Endothelial cell of umbilical vein (primary cell): ENCODE results near the gene EVI2B. TPM values are rescaled to one million over a fixed set of nuclear protein-coding genes. Genes with fewer than 3 reads are reported as not detected.

ENCODE experiments used
- BruUV-seq: library from RNA; stranded (reverse); fragments of 400-500 nt; replicated peaks from 2 replicates; lab custom pipeline; 2021; lab: Mats Ljungman, UMichigan
- CTCF ChIA-PET: fragments of 300-600, 350-600 bp; sonication (Branson Sonifier 250); formaldehyde crosslinking; loops from one replicate; lab custom pipeline; 2021; ENCODE audit warnings: antibody characterized with exemption, inconsistent platforms; lab: Charles Lee
- POLR2A ChIA-PET: fragments of 300-600, 350-600 bp; sonication (Branson Sonifier 250); formaldehyde crosslinking; loops from one replicate; lab custom pipeline; 2021; ENCODE audit warnings: antibody characterized with exemption, inconsistent platforms; lab: Charles Lee
- DNase-seq: peaks from one replicate; pipeline ENCODE4 v3.0.0-alpha.2; 2011; ENCODE audit warnings: low read depth, low spot score
- FAIRE-seq: peaks from 2 replicates; lab custom pipeline; 2011; peaks lifted over from hg19 to GRCh38; lab: Jason Lieb, UNC
- H2AFZ ChIP-seq: 2 replicates; pipeline ENCODE4 v1.6.0; 2012; ENCODE audit warnings: low read depth, low read length, control low read depth, inconsistent platforms
- H3K27ac ChIP-seq: 2 replicates; pipeline ENCODE4 v1.5.1; 2011; ENCODE audit warnings: low read depth, mild to moderate bottlenecking, control low read depth, low read length, moderate library complexity; ENCODE audit not compliant: insufficient read depth
- H3K27me3 ChIP-seq, 2 experiments: 2 replicates each; pipeline versions ENCODE4 v1.6.0 to v1.6.1; 2011; ENCODE audit warnings: low read length in 2 of 2, mixed read lengths in 1 of 2; ENCODE audit not compliant: control insufficient read depth in 2 of 2, insufficient read depth in 2 of 2
- H3K36me3 ChIP-seq, 2 experiments: 2 replicates in 1 of 2; 3 replicates in 1 of 2; pipeline ENCODE4 v1.5.1; 2011; ENCODE audit warnings: low read length in 2 of 2, mild to moderate bottlenecking in 1 of 2, moderate library complexity in 1 of 2; ENCODE audit not compliant: control insufficient read depth in 2 of 2, insufficient read depth in 2 of 2; ENCODE audit errors: extremely low read depth in 1 of 2
- H3K4me1 ChIP-seq: 3 replicates; pipeline ENCODE4 v1.5.1; 2011; ENCODE audit warnings: mild to moderate bottlenecking, low read length; ENCODE audit not compliant: control insufficient read depth, insufficient read depth; ENCODE audit errors: extremely low read depth
- H3K4me2 ChIP-seq: 2 replicates; pipeline ENCODE4 v1.6.1; 2011; ENCODE audit warnings: low read length, control low read depth, mixed read lengths; ENCODE audit not compliant: insufficient read depth
- H3K4me3 ChIP-seq, 3 experiments: fragments of 200-600 bp in 1 of 3; sonication (generic), shearing (Covaris generic) in 1 of 3; replicated peaks in 1 of 3; 2 replicates each; pipeline ENCODE4 v1.5.1; 2011 to 2016; ENCODE audit warnings: control low read depth in 3 of 3, low read length in 3 of 3, mild to moderate bottlenecking in 2 of 3, inconsistent platforms in 1 of 3, low read depth in 1 of 3, moderate library complexity in 1 of 3; ENCODE audit not compliant: insufficient read depth in 1 of 3
- H3K79me2 ChIP-seq: 2 replicates; pipeline ENCODE4 v1.6.0; 2012; ENCODE audit warnings: low read length, inconsistent platforms; ENCODE audit not compliant: control insufficient read depth, insufficient read depth
- H3K9ac ChIP-seq: replicated peaks from 2 replicates; pipeline ENCODE3; 2011; ENCODE audit warnings: low read length, control low read depth; ENCODE audit not compliant: insufficient read depth; ENCODE audit errors: extremely low read depth
- H3K9me1 ChIP-seq: replicated peaks from 3 replicates; pipeline ENCODE4 v1.6.0; 2011; ENCODE audit warnings: mild to moderate bottlenecking, low read length; ENCODE audit not compliant: control insufficient read depth, insufficient read depth; ENCODE audit errors: extremely low read depth
- H3K9me3 ChIP-seq: replicated peaks from 2 replicates; pipeline ENCODE4 v1.5.1; 2012; ENCODE audit warnings: low read length, inconsistent platforms; ENCODE audit not compliant: control insufficient read depth, insufficient read depth
- H4K20me1 ChIP-seq: replicated peaks from 2 replicates; pipeline ENCODE3; 2011; ENCODE audit warnings: mild to moderate bottlenecking, low read length; ENCODE audit not compliant: control insufficient read depth, insufficient read depth; ENCODE audit errors: extremely low read depth
- EZH2 ChIP-seq: IDR thresholded peaks from 2 replicates; pipeline ENCODE4 v1.6.1; 2012; ENCODE audit warnings: borderline replicate concordance, low read depth, mild to moderate bottlenecking, moderate library complexity, low read length, inconsistent platforms; ENCODE audit not compliant: severe bottlenecking
- FOS ChIP-seq: IDR thresholded peaks from 2 replicates; pipeline ENCODE4 v1.6.1; 2011; ENCODE audit warnings: mild to moderate bottlenecking, low read length, moderate library complexity, borderline replicate concordance; ENCODE audit not compliant: insufficient read depth
- GATA2 ChIP-seq: IDR thresholded peaks from 2 replicates; pipeline ENCODE4 v1.7.0; 2011; ENCODE audit warnings: low read depth, mild to moderate bottlenecking, moderate library complexity, mixed read lengths, low read length; ENCODE audit not compliant: insufficient read length, insufficient read depth
- JUN ChIP-seq: IDR thresholded peaks from 2 replicates; pipeline ENCODE4 v1.6.1; 2011; ENCODE audit warnings: borderline replicate concordance, low read depth; ENCODE audit not compliant: insufficient read length, insufficient read depth
- MYC ChIP-seq: IDR thresholded peaks from one replicate; pipeline ENCODE4 v1.6.1; 2011; ENCODE audit warnings: mild to moderate bottlenecking, low read depth, low read length
- POLR2A ChIP-seq: IDR thresholded peaks from 2 replicates; pipeline ENCODE4 v1.6.1; 2012; ENCODE audit warnings: low read depth, mild to moderate bottlenecking, control low read depth, low read length
- POLR2AphosphoS5 ChIP-seq: IDR thresholded peaks from 2 replicates; pipeline ENCODE4 v1.6.1; 2012; ENCODE audit warnings: low read depth, mild to moderate bottlenecking, control low read depth, low read length, moderate library complexity; ENCODE audit not compliant: insufficient read depth
- dilution Hi-C: fragments of 300-500 bp; cut with MboI; formaldehyde crosslinking; loops from one replicate; pipeline ENCODE4 v1.15.0; 2019; ENCODE audit warnings: low sequenced_read_pairs; ENCODE audit not compliant: extremely low pct_ligation_motif_present
- intact Hi-C: fragments of 100-400 bp; cut with micrococcal nuclease; formaldehyde crosslinking; loops from one replicate; pipeline ENCODE4 v1.10.0; 2022
- polyA plus RNA-seq, 4 experiments: library from polyadenylated mRNA; depleted of rRNA in 3 of 4; stranded (reverse) in 3 of 4; unstranded in 1 of 4; fragments of >200 nt; gene quantifications; 2 replicates each; pipeline versions ENCODE4 v1.2.1 to v1.2.3, GENCODE V29; 2011 to 2012; ENCODE audit warnings: missing spikeins in 1 of 4
- total RNA-seq: library from RNA; stranded (reverse); gene quantifications from 2 replicates; pipeline ENCODE4 v1.2.3, GENCODE V29; 2021
- TF ChIP-seq, protein P1 (sequence below), 2 donors: IDR thresholded peaks; 1 replicate in 1 of 2; 2 replicates in 1 of 2; pipeline ENCODE4 v1.5.1; 2011; ENCODE audit warnings: low read length in 2 of 2, mild to moderate bottlenecking in 2 of 2, moderate library complexity in 2 of 2, control low read depth in 1 of 2, inconsistent platforms in 1 of 2, low read depth in 1 of 2; ENCODE audit not compliant: insufficient read depth in 1 of 2; ENCODE audit errors: extremely low read depth in 1 of 2
- TF ChIP-seq, protein P2 (sequence below): IDR thresholded peaks from 2 replicates; pipeline ENCODE4 v1.6.1; 2011; ENCODE audit not compliant: insufficient read depth, insufficient read length

EVI2B gene
- total and polyA plus RNA-seq, 2 donors (not counting 3 experiments of a cell fraction or from before 2014, with no cell fraction given): 1.7 to 1.9 TPM

DNA sequence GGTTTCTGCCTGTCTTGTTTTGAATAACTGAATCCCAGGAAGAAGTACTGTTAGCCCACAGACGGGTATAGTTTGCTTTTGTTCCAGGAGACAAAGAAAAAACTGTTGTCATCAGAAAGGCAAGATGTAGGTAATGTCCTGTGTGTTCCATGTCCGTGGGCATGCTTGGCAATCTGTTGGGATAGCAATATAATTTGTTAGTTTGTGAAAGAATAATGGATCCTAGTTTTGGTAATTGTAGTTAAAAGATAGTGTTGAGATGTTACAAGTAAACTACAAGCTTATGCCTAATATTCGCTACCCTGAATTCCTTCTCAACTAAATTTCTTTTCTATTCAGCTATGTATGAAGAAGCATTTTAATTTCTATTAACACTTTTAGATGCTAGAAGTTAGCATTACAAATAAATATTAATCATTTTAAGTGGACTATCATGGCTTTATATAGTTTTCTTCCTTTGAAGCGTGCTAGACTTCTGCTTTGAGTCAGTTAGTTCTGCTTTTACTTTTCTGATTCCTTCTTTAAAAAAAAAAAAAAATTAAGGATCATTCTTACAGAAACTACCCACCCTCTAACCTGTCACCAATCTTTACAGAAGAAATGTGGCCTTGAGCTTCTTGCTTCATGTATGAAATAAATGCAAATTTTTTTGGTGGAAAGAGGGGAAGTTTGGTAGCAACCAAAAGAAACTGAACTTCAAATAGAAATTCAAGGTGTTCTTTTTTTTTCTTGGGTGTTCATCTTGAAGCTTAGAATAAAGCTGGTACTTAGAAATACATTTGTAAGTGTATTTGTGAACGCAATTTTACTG, 5.2 kb upstream of the EVI2B start:
- intact Hi-C loops: no loop called here
- Histone ChIP-seq H3K27me3 (no peaks in the 10 kb centered on the region), H3K27ac (no peak overlapping the region), H3K79me2 (no peaks in the 10 kb centered on the region), H3K4me3 (no peak overlapping the region), H3K4me1 (peaks cover 18% of the 10 kb centered on the region), H3K4me2 (no peak overlapping the region), H2AFZ (no peak overlapping the region), H3K36me3 (no peaks in the 10 kb centered on the region), H3K9me1 (no peaks in the 10 kb centered on the region), H4K20me1 (no peaks in the 10 kb centered on the region), H3K9me3 (no peaks in the 10 kb centered on the region), H3K9ac (no peak overlapping the region)
- dilution Hi-C loops: no loop called here
- DNase-seq (no peak), FAIRE-seq (no peak)
- ChIA-PET CTCF (interaction anchor here (1.4 kb wide), 2 partner anchors 9 to 50 kb away, joined by 3 read pairs; no protein-coding TSS in a partner anchor), POLR2A (no interaction called here)
- no TSS peak for BruUV-seq
- TF ChIP-seq, protein P1, sequence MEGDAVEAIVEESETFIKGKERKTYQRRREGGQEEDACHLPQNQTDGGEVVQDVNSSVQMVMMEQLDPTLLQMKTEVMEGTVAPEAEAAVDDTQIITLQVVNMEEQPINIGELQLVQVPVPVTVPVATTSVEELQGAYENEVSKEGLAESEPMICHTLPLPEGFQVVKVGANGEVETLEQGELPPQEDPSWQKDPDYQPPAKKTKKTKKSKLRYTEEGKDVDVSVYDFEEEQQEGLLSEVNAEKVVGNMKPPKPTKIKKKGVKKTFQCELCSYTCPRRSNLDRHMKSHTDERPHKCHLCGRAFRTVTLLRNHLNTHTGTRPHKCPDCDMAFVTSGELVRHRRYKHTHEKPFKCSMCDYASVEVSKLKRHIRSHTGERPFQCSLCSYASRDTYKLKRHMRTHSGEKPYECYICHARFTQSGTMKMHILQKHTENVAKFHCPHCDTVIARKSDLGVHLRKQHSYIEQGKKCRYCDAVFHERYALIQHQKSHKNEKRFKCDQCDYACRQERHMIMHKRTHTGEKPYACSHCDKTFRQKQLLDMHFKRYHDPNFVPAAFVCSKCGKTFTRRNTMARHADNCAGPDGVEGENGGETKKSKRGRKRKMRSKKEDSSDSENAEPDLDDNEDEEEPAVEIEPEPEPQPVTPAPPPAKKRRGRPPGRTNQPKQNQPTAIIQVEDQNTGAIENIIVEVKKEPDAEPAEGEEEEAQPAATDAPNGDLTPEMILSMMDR (IDR thresholded peaks at IDR 0.05; ENCODE audit: extremely low read depth in 1 of 2, insufficient read depth in 1 of 2, low read depth in 1 of 2, low read length in 2 of 2): no peak
- TF ChIP-seq POLR2A (no peak), MYC (no peak), EZH2 (no peak), POLR2AphosphoS5 (no peak), FOS (no peak), GATA2 (no peak), JUN (no peak)
- TF ChIP-seq, protein P2, sequence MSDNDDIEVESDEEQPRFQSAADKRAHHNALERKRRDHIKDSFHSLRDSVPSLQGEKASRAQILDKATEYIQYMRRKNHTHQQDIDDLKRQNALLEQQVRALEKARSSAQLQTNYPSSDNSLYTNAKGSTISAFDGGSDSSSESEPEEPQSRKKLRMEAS: no peak
